Endometrium (tissue), 2 donors: ENCODE results near the gene ATP13A4.

ENCODE experiments used
- FAIRE-seq: peaks from 2 replicates; lab custom pipeline; 2012; peaks lifted over from hg19 to GRCh38; lab: Jason Lieb, UNC
- donor health status: control.
- donor health status: control.

The ATP13A4 gene, protein sequence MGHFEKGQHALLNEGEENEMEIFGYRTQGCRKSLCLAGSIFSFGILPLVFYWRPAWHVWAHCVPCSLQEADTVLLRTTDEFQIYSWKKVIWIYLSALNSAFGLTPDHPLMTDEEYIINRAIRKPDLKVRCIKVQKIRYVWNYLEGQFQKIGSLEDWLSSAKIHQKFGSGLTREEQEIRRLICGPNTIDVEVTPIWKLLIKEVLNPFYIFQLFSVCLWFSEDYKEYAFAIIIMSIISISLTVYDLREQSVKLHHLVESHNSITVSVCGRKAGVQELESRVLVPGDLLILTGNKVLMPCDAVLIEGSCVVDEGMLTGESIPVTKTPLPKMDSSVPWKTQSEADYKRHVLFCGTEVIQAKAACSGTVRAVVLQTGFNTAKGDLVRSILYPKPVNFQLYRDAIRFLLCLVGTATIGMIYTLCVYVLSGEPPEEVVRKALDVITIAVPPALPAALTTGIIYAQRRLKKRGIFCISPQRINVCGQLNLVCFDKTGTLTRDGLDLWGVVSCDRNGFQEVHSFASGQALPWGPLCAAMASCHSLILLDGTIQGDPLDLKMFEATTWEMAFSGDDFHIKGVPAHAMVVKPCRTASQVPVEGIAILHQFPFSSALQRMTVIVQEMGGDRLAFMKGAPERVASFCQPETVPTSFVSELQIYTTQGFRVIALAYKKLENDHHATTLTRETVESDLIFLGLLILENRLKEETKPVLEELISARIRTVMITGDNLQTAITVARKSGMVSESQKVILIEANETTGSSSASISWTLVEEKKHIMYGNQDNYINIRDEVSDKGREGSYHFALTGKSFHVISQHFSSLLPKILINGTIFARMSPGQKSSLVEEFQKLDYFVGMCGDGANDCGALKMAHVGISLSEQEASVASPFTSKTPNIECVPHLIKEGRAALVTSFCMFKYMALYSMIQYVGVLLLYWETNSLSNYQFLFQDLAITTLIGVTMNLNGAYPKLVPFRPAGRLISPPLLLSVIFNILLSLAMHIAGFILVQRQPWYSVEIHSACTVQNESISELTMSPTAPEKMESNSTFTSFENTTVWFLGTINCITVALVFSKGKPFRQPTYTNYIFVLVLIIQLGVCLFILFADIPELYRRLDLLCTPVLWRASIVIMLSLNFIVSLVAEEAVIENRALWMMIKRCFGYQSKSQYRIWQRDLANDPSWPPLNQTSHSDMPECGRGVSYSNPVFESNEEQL

DNA sequence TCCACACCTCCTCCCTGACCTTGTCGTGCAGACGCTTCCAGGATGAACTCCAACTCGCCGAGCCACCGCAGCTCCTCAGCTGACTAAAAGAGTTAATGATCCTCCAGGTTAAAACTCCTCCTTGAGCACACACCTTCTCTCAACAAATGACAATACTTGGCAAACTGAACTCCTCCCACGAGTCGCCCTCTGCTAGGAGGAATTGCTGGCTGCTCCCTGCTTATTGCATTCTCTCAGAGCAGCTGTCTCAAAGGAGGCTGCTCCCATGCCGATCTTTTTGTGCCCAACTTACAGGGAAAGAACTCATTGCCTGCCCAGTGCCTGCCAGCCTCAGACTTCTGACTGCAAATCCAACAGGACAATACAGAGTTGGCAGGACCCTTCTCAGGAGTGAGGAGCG, at the start of gene ATP13A4:
ATP13A4 (minus strand) TSS at position 85 of the 400 bp plus-strand sequence. CDS start 96 bp downstream, outside the sequence.
- no peak for FAIRE-seq

DNA sequence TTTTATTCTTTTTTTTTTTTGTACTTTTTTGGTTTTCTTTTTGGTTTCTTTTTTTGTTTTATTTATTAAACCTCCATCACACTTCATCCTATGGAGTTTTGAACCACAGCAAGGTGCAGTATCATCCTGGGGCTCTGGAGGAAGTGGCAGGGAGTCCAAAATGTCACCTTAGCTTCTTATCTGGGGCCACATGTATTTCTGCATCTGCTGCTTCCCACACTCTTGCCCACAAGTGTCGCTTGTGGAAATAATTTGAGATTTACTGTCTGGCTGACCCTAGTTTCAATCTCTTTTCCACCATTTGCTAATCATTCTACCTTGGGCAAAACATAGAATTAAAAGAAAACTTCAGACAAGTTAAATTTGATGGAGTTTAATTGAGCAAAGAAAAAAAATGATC, 44.7 kb upstream of the ATP13A4 start:
- no peak for FAIRE-seq

DNA sequence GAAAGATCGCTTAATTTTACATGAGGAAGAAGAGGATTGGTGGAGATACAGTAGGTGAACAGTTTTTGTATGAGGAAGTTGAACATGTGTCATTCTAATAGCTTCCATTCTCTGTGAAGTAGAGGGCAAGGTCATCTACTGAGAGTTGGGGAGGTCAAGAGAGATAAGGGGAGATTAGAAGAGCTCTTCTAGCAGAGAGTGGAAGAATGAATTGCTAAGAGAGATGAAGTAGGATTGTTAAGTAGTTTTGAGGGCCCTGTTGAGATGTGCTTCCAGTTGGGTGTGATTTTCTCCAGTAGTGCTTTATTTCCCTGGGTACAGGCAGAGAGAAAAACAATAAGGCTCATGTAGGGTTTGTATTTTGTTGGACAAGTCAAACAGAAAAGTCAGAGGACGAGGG, 43.5 kb upstream of the ATP13A4 start:
- FAIRE-seq = no peak

DNA sequence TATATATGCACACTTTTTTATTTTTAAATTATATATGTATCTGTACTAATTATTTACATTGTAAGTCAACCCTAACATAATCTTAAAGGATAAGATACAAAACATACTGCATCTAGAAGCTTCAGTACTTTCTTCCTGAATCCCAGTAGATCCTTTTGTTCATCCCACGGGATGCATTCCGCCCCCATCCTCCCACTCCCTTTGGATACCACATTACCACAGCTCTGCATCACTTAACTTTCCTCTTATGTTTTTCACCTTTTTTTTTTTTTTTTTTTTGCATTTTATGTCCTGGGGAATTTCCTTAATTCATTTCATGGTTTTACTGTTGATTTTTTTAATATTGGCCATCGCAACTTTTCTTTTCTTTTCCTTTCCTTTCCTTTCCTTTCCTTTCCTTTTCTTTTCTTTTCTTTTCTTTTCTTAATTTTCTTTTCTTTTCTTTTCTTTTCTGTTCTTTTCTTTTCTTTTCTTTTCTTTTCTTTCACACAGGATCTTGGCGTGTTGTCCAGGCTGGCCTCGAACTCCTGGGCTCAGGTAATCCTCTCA, 41.3 kb upstream of the ATP13A4 start:
- no peak for FAIRE-seq

DNA sequence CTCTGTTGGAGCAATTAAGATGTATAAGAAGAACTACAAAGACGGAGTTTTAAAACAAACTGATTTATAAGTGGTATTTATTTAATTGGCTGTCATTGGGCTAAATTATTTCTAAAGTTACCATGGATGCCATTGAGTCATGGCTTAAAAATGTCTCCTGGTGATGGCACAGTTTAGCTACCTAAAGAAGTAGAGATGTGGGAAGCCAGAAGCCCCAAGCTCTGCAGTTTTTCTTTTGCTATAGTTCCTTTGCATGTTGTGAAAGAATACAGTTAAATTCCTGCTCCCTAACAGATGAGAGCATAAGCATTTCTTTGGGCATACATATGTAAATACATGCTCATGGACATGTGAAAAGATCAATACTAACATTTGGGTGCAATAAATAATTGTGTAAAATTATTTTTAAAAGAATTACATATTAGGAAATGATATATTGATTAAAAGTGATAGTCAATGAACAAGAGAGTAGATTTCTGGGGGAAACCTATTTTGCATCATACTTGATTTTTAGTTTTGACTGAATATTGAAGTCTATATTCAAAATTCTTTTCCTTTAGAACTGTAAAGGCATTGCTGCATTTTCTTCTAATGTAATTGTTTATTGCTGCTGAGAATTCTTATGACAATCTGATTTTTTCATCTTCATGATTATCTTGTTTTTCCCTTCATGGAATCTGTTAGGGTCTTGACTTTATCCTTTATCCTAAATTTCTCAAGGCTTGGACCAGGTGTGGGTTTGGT, 40.4 kb upstream of the ATP13A4 start:
- FAIRE-seq = no peak

DNA sequence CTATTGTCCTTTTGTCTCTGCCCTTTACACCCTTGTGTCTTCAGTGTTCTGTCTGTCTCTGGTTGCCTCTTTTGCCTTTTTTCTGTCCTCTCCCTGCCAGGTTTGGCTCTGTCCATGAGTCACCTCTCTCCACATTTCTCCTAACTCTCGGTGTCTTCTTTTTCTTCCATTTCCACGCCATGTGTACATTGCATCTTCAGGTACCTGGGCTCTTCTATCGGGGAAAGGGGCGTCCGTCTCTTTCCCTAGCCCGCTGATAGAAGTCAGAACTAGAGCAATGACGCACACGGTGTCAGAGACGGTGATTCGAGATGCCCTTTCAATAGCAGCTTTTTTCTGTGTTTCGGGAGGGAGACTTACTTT, 39.0 kb upstream of the ATP13A4 start:
- no peak for FAIRE-seq

DNA sequence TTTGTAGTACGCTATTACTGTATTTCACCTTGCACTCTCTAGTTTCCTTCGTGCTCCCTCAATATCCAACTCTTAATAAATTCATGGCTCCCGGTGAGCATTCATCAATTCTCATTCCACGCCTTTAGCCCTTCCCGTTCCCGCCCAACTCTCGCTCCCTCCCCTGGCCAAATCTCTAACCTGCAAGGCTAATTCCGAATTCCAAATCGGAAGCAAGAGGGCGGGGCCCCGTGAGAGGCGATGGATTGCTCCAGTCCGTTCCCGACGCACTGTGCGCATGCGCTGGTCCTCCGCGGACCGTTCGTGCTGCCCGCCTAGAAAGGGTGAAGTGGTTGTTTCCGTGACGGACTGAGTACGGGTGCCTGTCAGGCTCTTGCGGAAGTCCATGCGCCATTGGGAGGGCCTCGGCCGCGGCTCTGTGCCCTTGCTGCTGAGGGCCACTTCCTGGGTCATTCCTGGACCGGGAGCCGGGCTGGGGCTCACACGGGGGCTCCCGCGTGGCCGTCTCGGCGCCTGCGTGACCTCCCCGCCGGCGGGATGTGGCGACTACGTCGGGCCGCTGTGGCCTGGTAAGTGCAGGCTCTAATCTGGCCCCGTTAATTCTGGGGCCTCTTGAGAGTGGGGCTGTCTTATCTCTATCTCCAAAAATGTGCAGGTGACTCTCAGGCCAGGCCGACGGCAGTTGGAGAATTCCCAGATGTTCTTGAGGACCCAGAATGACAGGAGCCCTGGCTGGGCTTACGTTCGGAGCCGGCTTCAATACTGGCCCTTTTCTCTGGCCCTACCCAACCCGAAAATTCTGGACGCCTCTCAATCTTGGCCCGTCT, 38.4 kb upstream of the ATP13A4 start, which contains the start of gene OPA1:
OPA1 (plus strand) TSS at position 368 of the 827 bp plus-strand sequence; CDS start at position 538, 170 bp downstream.
- peak; percentile 69 for FAIRE-seq

DNA sequence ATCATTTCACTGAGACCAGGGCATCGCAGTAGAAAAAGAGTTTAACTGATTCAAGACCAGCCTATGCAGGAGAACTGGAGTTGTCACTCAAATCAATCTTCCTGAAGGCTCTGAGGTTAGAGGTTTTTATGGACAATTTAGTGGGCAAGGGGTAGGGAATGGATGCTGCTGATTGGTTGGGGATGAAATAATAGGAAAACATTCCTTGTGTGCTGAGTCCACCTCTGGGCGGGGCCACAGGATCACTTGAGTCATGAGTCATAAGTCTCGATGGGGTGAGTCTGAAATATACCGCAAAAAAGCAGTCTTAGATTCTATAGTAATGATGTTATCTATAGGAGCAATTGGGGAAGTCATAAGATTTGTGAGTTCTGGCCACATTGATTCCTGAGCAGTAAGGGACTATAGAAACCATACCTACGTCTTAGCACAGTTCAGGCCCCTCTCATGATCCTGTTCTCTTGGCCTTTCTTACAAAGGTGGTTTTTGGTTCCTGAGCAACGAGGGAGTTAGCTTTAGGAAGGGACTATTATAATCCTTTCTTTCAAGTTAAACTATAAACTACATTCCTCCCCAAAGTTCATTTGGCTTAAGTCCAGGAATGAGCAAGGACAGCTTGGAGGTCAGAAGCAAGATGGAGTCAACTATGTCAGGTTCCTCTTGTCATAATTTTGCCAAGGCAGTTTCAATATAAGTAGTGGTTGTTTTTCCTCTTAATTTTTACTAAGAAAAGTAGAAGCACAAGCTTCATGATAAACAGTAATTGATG, 35.6 kb upstream of the ATP13A4 start:
- no peak for FAIRE-seq

DNA sequence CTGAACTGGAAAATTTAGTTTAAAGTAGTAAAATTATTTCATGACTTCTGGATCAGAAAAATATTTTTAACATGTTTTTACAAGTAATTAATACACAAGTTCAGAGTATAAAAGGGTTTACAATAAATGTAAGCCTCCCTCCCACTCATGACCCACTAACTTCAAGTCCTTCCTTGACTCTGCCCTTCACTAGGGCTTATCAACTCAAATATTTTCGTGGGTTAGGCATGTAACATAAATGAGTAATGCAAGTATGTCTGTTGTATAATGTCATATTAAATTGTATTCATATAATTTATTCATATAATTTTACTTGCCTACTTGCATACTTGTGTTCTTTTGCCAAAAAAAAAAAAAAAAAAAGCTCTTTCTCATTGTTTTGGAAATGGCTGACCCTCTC, 34.9 kb upstream of the ATP13A4 start:
- no peak for FAIRE-seq

DNA sequence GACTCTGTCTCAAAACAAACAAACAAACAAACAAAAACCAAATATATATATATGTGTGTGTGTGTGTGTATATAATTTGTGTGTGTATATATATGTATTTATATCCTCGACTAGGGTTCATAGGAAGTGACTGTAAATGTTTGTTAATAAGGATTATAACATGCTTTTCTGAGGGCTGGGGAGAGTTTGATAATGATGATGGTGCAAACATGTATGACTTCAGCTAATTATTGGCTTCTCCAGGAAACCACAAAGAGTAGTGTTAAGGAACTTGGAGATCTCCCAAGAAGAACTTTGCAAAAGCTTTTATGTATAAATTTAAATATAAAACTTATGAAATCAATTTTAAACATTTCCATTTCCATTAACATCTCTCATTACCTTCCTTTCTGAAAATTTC, 34.4 kb upstream of the ATP13A4 start:
- no peak for FAIRE-seq

DNA sequence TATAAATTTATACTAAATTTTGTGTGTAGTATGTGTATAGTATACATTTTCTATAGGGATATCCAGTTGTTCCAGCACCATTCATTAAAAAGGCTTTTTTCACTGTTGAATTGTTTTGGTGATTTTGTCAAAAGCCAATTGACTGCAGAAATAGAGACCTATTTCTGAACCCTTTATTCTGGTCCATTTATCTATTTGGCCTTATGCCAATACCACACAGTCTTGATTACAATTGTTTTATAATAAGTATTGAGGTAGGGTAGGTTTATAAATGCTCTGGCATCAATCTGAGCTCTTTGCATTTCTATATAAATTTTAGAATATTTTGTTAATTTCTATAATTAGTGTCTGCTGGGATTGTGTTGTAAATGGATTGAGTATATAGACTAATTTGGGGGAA, 31.8 kb upstream of the ATP13A4 start:
- FAIRE-seq = no peak

DNA sequence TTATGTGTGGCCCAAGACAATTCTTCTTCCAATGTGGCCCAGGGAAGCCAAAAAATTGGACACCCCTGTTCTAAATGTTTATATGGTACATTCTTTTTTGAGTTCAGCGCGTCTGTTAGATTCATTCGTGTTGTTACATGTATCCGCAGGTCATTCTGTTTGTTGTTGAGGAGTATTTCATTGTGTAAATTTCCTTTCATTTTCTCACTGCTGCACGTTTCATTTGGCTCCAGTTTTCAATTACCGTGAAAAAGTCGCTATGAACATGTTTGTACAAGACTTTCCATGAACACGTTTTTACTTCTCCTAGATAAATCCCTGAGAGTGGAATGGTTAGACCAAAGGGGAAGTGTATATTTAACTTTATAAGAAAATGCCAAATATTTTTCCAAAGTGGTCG, 30.8 kb upstream of the ATP13A4 start:
- no peak for FAIRE-seq

DNA sequence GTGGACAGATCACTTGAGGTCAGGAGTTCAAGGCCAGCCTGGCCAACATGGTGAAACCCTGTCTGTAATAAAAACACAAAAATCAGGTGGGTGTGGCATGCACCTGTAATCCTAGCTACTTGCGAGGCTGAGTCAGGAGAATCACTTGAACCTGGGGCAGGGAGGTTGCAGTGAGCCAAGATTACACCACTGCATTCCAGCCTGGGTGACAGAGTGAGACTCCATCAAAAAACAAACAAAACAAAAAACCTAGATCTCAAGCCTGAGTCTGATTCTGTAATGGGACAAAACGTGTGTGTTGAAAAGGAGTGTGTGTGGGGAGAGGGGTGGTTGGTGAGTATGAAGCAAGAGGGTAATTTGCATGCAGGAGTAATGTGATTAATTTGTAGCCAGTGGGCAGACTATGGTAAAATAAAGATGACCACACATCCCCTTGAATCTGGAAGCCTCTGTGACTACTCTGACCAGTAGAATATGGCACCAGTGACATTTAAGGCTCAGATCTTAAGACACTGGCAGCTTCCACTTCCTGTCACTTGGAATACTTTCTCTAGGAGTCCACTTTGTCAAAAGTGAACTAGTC, 19.9 kb upstream of the ATP13A4 start:
- FAIRE-seq = no peak

DNA sequence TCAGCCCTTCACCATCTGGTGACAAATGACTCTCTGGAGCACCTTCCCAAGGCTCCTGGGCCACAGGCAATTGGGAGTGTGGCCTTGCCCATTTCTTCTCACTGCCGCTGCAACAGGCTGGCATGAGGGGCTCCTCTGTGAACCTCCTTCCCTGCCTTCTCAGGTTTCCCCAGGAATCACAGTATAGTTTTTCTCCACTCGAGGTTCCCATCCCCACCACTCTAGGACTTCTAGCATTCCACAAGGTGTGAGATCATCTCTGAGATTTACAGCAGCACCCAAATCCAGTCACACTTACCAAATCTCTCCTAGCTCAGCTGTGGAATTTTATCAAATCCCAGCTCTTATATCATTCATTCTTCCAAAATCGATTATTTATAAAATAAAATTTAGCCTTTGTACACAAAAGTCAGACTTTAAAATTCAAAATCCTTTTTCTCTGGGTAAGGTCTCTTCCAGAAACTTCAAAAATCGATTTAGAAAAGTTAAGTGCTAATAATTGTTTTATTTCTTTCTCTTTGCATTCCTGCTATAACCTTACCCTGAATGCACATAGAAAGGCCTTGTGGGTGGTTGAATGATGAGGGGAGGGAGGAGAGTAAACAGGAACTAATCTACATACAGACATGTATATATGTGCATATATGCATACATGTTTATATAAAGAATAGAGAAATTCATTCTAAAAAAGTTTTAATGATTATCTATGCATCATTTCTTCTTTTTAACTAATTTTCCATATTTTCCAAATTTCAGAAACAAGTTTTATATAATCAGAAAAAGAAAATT, 18.9 kb upstream of the ATP13A4 start:
- FAIRE-seq = no peak

DNA sequence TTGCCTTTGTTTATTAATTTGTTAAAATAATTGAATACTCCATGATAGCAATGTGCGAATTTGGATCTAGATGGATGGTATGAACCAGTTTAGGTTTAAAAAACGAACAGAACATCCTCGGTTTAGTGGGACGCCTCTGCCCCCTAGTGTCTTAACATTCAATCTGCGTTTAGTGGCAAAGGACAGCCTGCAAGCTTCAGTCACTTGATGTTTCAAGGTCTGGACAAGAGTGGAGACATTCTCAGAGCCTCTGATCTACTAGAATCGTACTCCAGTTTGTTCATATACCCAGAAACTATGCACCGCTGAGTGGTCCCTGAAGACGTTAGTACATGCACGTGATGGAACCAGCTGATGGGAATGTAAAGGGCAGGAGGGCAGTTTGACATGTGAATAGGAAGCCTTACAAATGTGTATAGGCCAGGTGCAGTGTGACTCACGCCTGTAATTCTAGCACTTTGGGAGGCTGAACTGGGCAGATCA, 17.8 kb upstream of the ATP13A4 start:
- peak; percentile 78 for FAIRE-seq

DNA sequence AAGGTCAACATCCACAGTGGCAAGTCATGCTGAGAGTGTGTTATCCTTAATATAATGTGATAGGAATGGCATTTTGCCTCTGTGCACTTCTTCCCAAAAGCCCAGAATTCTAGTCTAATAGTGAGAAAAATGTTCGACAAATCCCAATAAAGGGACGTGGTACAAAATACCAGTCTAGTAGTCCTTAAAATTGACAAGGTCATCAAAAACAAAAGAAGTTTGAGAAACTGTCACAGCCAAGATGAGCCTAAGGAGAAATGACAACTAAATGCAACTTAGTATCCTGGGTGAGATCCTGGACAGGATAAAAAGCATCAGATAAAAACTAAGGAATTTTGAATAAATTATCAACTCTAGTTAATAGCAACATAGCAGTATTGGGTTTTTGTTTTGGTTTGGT, 14.4 kb upstream of the ATP13A4 start:
- no peak for FAIRE-seq

DNA sequence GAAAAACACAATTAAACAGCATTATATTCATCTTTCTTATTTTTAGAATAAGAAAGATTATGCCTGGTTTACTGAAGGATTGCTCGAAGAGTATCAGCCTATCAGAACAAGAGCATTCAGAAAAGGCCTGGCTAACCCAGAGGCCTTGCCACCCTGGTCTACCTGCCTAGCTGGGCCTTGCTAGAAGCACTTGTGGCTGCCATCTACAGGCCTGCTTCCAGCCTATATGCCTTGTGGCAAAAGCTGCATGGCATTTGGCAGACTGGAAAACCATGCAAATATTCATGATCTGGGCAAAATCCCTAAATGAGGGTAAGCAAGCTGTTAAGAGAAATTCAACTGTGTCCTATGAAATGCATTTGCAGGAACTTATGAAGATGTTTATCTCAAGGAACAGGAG, 9.3 kb upstream of the ATP13A4 start:
- no peak for FAIRE-seq

DNA sequence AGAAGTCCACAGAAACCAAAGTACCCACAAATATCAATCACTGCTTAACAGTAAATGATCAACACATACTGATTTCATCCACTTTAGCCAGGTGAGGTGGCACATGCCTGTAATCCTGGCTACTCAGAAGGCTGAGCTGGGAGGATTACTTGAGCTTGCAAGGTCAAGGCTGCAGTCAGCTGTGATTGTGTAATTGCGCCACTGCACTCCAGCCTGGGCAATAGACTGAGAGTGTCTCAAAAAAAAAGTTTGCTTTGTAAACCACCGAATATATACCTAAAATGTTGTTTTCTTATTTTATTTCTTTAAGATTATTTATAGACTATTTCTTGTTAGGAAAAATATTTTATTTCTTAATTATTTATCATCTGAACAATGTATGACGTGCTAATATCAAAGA, 8.7 kb upstream of the ATP13A4 start:
- FAIRE-seq = no peak
